Stimulated activated naive CD4-positive, alpha-beta T cell treated with Interleukin-2 at 50 U/mL for 16 hours (primary cell): ENCODE results near the gene CCDC102A.

Experiments used
- DNase-seq: peaks from one replicate; lab custom pipeline; 2025; lab: John Stamatoyannopoulos, UW

Gene CCDC102A

DNA sequence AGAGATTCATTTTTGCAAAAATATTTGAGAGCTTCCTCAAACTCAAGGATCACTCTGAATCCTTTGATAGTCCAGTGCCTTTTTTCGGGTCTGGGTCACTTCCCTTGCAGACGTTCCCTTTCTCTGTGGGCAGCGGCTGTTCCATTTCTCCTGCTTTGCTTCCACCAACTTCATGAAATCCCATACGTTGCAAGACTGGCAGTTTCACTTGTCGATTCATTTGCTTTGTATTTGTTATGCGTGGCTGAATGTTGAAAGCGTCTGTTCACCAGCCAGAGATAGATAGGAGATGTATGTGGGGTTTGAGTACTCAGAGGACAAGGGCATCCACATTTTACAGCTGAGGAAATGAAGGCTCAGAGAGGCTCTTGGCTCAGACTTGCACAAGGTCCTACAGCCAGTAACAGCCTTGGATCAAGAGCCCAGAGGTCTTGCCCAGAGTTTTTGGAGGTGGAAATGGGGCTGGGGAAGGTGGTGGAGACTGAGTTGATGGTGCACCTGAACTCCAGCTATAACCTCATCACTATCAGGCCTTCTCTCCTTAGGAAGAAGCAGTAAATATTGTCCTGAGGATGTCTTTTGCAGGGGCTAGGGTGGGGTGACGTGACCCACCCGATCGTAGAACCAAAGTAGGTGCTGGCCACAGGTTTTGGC, 1.3 kb upstream of the CCDC102A start:
- no peak for DNase-seq

DNA sequence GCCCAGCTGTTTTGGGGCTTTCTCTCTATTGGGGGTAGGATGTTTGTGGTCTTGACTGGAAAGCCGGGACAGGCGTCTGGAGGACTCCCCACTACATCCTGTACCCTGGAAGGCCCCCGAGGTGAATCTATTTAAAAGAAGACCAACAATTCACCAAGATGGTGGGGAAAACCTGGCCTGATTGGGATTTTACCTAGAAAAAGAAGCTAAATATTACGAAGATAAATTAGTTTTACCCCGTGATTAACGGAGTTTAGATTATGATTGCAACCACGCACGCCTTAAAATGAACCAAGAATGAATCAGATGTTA, 779 bp upstream of the CCDC102A start:
- DNase-seq = no peak

DNA sequence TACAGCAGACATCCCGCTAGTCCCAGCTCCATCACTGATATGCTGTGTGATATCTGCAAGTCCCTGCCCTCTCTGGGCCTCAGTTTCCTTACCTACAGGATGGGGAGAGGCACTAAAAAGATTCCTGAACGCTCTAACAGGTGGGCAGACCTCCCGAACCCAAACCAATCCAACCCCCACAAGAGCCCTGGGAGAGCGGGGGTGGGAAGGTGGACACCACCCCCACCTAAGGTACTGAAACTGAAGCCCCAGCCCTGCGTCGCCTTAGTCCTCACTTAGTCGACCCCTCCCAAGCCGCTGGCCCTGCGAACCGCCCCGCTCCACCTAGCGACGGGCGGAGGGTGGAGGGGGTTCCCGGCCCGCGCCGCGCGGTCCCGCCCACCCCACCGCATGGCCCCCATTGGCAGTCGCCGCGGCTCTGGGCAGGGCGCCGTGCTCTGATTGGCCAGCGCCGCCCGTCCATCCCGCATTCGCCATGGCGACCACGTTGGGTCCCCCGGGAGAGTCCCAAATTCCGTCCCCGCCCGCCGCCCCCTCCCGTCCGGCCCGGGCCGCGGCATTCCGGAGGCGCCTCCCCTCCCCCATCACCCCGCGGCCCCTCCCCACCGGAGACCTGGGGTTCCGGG, 578 bp downstream of the CCDC102A start:
- DNase-seq = peak; percentile 93

DNA sequence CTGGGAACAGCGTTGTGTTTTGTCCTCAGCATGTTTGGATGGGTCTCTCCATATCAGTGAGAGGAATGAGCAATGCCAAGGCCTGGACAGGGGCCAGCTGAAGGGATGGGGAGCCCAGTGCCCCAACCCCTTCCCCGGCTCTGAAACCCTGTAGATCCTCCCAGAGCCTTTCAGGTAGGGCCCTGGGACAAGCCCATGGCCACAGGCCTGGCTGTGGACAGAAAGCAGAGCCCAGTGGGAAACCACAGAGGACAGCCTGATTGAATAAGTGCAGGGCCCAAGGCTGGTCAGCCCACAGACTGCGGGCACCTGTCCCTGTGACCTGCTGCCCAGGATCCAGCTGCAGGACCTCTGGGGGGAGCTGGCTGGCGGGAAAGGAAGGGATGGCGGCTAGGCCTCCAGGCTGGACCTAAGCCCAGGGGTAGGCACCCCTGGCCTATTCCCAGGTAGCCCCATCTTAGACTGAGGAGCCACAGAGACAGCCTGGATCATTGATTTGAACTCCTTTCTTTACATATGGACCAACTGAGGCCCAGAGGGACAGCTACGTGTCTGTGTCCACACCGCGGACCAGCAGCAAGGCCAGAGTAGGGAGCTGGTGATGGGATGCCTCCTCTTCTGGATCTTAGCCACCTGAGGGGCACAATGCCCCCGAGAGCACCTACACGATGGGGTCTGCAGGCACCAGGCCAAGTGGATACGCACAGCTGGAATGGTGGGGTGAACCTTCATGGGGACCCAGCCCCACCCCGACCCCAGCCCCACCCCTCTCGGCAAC, 1.3 kb downstream of the CCDC102A start:
- no peak for DNase-seq

DNA sequence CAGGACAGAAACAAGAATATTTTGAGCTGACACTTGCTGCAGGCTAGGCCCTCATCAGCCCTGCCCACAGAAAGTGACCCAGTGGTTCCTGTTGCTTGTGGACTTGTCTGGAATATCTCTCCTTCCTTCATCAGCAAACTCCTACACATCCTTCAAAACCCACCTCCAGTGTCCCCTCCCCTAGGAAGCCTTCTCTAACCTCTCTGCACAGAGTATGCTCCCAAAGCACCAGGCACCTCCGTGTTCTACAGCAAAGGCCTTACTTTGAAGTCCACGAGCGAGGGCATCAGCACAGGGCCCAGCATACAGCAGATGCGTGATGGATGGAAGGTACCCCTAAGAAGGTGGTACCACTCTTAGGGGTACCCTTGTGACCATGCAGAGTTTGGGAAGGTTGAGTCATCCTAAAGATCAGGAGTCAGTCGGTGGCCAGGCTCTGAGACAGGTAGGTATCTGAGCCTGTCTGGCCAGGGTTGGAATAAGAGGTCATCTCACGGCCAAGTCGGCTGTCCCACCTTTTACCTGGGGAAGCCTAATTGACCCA, 2.0 kb downstream of the CCDC102A start:
- DNase-seq = no peak

DNA sequence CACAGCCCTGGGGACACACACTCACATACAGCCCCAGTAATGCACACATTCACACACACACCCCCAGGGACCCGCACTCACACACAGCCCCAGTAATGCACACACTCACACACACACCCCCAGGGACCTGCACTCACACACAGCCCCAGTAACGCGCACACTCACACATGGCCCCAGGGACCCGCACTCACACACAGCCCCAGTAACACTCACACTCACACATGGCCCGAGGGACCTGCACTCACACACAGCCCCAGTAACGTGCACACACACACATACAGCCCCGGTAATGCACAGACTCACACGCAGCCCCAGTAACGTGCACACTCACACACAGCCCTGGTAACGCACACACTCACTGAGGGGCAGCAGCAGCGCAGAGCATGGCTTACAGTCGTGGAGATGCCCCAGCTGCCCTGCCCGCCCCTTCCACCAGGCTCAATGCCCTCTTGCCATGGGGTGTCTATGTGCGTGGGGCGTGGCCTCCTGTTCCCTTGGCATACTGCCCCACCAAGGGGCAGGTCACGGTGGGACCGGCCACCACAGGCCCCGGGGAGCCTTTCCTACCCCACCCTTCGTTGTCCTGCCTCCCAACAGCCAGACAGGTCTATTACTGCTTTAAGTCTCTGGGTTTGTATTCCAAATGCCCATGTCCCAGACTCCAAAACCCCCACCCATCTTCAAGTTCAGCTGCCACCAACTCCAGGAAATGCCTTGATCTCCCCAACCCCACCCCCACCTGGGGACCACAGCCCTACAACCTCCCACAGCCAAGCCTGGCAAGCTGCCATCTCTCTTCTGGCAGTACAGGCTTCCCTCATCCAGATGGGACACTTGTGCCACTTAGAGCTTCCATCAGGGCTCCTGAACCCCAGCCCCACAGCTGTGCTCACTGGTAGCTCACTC, 2.7 kb downstream of the CCDC102A start:
- peak; percentile 12 for DNase-seq

DNA sequence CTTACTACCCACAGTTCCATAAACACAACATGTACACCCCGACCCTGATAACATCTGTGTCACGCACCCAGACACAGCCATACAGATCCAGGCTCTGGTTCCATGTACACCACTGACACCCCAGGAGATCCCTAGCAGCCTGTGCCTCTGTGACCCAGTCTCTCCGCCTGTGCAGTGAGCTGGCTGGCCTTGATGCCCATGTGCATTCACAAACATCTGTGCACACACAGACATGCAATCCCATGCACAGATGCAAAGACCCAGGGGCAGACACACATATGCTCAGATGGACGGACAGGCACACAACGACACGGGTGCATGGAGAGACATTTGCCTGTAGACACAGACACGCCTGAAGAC, 4.1 kb downstream of the CCDC102A start:
- DNase-seq = no peak

DNA sequence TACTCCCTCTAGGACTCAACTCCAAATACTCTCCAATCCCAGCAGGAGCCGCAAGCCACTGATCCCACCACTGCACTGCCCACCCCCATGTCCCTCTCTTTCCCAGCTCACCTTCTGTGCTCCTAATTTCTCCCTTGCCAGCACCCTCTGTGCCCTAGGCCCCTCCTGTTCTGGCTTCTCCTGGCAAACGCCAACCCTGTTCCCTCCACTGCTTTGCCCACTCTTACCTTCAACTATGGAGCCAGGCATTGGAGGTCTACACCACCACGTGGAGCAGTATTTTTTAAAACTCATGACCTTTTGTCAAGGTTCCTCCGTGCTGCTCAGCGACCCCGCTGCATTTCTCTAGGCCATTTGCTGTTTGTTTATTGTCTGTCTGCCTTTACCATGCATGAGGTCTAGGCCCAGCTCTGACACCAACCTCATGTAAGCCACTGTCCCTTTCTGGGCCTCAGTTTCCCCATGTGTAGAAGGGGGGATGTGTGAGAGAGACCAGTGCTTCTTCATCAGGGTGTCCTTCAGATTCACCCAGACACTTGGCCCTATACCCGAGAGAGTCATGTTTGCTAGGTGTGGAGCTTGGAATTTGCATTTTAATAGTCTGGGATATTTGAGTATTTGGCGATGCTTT, 4.6 kb downstream of the CCDC102A start:
- no peak for DNase-seq

DNA sequence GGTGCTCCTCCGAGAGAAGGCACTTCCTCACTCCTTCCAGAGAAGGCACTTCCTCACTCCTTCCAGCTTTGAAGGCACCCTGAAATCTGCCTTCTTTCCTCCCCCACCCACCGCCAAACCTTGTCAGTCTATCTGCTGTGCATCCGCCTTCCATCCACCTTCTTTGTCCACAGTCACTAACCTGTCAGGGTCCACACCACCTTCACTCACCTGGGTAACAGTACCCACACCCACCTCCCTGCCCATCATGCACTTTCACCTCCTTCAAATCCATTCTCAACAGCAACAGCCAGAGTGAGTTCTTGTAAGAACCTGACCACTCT, 5.2 kb downstream of the CCDC102A start:
- DNase-seq = no peak

DNA sequence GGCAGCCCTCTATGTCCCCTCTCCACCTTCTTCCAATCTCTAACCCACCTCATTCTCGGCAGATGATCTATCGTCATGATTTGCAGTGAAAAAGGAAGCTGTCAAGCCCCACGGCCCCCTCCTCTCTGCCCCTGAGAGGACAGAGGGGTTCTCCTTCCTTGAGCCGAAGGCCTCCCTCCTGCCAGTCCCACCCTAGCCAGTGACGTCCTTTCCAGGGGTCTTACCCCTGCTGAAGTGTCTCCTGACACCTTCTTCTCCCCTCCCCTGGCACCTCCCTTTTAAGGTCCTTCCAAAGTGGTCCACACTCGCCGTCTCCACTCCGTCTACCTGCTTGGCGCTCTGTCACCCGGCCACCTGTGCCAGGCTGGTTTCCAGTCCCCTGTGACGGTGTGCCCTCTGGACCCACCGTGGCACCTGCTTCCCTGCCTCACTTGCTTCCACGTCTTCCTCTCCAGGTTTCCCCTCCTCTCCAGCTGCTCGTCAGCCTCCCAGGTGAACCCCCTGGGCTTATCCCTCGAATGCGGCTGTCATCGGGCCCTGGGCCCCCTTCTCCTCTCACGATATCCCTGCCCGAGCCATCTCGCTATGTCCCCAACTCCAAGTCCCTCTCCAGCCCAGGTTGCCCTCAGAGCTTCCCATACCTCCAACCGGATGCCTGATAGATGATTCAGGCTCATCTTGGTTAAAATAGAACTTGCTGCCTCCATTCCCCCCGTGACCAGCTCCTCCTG, 5.7 kb downstream of the CCDC102A start:
- DNase-seq = no peak

DNA sequence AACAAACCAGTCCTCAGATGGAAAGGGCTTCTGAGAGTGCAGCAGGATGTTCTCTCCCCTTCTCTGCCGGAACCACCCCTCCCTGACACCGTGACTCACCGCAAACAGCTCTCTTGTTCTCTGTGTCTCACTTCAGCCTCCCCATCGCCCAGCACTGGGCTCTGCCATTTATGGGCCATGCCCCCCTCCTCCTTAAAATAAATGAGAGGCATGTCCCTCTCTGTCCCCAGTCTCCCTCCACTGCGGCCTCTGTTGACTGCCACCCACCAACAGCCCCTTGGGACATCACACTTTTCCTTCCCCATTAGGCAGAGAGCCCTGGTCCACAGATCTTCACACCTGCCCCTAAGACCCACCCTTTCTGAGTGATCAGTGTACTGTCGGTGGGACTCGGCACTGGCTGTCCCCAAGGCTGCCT, 6.3 kb downstream of the CCDC102A start:
- peak; percentile 64 for DNase-seq

DNA sequence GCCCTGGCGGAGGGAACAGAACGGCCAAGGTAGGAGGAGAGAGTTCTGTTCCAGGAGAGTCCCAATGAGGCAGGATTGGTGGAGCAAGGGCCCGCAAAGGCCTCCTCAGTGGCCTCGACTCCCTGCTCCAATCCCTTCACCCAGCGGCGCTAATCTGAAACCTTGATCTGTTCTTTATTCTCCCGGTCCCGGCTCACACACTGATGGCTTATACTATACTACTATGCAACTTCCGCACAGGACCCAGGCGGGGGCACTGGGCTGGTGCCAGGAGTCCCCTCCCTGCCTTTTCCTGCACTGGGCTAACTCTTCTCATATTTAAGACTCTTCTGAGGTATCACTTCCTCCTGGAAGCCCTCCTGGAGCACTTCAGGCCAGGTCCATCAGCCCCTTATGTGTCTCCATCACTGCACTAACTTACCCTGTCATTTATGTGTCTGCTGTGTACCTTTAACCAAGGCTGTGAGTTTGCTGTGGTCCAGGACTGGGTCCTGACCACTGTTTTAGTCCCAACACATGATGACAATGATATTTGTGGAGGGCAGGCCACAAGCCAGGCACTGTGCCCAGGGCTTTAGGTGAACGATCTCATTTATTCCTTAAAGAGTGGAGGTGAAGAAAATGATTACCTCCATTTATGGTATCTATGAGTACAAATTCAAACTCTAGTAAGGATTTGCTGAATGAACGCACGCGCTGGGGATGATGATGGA, 6.8 kb downstream of the CCDC102A start:
- no peak for DNase-seq

DNA sequence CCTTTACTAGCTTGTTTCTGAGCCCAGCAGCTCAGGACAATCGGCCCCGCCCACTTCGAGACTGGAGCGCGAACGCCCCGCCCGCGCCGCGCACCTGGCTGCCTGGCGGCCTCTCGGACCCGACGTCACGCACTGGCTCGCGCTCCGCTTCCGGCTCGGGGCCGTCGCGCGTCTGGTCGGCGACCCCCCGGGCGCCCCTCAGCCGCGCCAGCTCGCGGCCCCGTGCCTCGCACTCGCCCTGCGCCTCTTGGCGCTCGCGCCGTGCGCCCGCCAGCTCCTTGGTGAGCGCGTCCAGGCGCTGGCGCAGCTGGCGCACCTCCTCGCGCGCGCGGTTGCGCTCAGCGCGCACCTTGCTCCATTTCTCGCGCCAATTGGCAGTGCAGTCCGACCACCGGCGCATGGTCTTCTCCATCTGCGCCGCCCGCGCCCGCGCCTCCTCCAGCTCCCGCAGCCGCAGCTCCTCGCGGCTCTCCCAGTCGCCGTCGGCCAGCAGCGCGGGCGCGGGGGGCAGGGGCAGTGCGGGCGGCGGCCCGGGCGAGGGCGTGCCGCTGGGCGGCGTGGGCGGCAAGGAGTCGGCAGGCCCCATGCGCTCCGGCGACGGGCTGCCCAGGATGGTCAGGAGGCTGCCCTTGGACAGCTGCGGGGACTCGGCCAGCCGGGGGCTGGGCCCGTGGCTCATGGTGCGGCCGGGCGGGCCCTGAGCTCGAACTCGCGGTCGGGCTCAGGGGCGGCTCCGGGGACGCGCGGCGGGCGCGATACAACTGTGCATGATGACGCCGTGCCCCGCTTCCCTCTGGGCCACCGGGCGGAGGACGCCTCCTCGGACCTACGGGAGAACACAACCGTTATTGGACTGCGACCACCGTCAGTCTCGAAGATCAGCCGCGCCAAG, 7.6 kb downstream of the CCDC102A start:
- no peak for DNase-seq

DNA sequence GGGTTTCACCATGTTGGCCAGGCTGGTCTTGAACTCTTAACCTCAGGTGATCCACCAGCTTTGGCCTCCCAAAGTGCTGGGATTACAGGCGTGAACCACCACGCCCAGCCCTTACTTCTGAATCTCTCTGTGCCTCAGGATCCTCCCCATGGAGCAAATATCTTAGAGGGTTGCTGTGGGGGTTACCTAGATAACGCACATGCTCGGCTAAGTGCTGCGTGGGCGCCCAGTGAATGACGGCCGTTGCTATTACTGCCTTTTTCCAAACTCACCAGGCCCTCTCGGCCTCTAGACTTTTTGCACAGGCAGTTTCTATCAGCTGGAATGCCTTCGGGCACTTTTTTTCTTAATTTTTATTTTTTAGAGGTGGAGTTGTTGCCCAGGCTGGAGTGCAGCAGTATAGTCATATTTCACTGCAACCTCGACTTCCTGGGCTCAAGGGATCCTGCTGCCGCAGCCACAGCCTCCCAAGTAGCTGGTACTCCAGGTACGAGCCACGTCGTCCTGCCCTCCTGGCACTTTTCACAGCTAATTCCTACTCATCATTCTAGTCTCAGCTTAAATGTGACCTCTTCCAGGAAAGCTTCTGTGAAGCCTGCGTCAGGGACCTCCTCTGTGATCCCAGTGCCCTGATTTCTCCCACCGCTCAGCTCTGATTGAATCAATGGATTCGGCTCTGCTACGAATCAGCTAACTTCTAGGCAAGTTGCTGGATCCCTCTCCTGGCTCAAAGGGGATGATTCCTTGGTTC, 8.6 kb downstream of the CCDC102A start:
- no peak for DNase-seq

DNA sequence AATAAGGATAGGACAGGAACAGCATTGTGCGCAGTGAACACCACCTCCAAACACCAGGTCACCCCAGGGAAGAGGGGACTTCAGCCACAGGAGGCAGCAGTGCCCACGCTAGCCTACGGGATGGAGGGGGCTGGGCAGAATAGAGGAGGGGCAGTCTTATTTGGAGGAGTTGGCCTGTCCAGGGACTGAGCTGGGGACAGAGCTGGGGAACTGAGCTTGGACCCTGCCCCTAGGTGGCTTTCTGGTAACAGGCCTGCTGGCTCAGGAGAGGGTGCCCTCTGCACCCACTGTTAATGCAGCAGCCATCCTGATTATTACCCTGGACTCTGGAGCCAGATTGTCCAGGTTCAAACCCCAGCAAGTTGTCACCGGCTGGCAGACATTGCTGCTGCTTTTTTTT, 9.3 kb downstream of the CCDC102A start:
- no peak for DNase-seq

DNA sequence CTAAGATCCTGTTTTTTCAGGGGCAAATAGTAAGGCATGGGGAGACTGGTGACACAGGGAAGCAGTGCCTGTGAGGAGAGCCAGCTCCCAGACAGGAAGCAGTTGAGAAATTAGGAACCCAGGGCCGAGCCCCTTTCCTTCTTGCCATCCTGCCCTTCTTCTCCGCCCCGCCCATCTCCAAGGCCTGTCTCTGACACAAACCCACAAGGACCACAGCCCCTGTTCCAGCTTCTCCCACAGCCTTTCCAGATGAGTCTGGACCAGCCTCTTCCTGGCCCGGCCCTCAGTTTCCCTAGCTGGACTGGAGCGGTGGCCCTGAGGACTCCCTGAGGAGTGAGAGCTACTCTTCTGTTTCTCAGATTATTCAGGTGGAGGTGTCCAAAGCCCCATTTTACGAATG, 9.9 kb downstream of the CCDC102A start:
- DNase-seq = no peak

DNA sequence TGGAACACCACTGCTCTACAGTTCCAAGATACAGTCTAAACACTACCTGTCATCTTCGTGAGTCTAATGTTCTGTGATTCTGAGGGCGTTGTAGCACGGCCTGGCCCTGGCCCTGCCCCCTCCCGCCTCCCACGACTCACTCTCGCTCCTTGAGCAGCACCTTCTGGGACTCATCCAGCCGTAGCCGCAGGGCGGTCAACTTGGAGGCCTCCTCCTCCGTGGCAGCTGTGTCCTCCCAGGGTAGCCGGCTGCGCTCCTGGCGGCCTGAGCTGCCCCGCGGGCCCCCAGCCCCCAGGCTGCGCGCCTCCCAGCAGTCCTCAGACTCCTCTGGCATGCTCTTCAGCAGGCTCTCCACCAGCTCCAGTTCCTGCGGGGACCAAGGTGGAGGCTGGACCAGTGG, 10.6 kb downstream of the CCDC102A start:
- no peak for DNase-seq

DNA sequence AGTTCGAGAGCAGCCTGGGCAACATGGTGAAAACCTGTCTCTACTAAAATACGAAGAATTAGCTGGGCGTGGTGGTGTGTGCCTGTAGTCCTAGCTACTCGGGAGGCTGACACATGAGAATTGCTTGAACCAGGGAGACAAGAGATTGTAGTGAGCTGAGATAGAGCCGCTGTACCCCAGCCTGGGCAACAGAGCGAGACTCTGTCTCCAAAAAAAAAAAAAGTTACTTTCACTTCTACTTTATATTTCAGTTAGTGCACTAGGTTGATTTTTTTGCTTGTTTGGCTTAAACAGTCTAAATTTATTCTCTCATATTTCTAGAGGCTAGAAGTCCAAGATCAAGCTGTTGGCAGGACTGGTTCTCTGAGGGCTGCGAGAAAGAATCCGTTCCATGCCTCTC, 13.4 kb downstream of the CCDC102A start:
- no peak for DNase-seq
